GM12878 (cell line): ENCODE results near the gene CA14. TPM values are rescaled to one million over a fixed set of nuclear protein-coding genes. Genes with fewer than 3 reads are reported as not detected.
A peak's percentile ranks its signal among the peaks of the same experiment; 100 is the strongest.

Experiments used
- ATAC-seq: fragments of 200-7000 bp; cut with Tn5 transposase; 3 replicates; pipeline ENCODE4 v1.9.1; 2020; ENCODE audit warnings: mild to moderate bottlenecking, moderate library complexity
- BruUV-seq: library from RNA; stranded (reverse); fragments of 400-500 nt; replicated peaks from 2 replicates; lab custom pipeline; 2021; lab: Mats Ljungman, UMichigan
- CTCF ChIA-PET: fragments of 300-600 bp; sonication (Branson Sonifier 250); formaldehyde crosslinking; extraction: SDS; loops from one replicate; lab custom pipeline; 2021; ENCODE audit warnings: inconsistent platforms; lab: Yijun Ruan, JAX
- POLR2A ChIA-PET: fragments of 350-600 bp; formaldehyde crosslinking; extraction: SDS; loops from one replicate; lab custom pipeline; 2021; ENCODE audit warnings: inconsistent platforms; lab: Charles Lee
- RAD21 ChIA-PET: fragments of 300-600 bp; sonication (Branson Sonifier 250); formaldehyde crosslinking; loops from one replicate; lab custom pipeline; 2023; ENCODE audit warnings: antibody characterized with exemption; ENCODE audit not compliant: unreplicated experiment; lab: Charles Lee
- SMC1A ChIA-PET: fragments of 300-600 bp; sonication (Branson Sonifier 250); formaldehyde crosslinking; loops from one replicate; lab custom pipeline; 2023; ENCODE audit not compliant: unreplicated experiment, uncharacterized antibody; lab: Charles Lee
- DNase-seq: peaks from one replicate; pipeline ENCODE4 v3.0.0-alpha.2; 2011; ENCODE audit warnings: low read depth, low spot score
- FAIRE-seq: peaks from 3 replicates; lab custom pipeline; 2011; peaks lifted over from hg19 to GRCh38; lab: Jason Lieb, UNC
- H2AFZ ChIP-seq: 2 replicates; pipeline ENCODE4 v1.6.0; 2011; ENCODE audit warnings: low read depth, low read length, control low read depth; ENCODE audit not compliant: control insufficient read depth
- H3K27ac ChIP-seq: 2 replicates; pipeline ENCODE4 v1.5.1; 2011; ENCODE audit warnings: control low read depth; ENCODE audit not compliant: control insufficient read depth, insufficient read depth
- H3K27me3 ChIP-seq, 2 experiments: replicated peaks in 1 of 2; 2 replicates each; pipeline versions ENCODE4 v1.6.0 to v1.6.1; 2011; ENCODE audit warnings: low read length in 1 of 2; ENCODE audit not compliant: control insufficient read depth in 2 of 2, insufficient read depth in 2 of 2
- H3K36me3 ChIP-seq, 2 experiments: 2 replicates each; pipeline ENCODE4 v1.5.1; 2011; ENCODE audit warnings: low read length in 1 of 2; ENCODE audit not compliant: control insufficient read depth in 2 of 2, insufficient read depth in 2 of 2
- H3K4me1 ChIP-seq: 2 replicates; pipeline ENCODE4 v1.6.1; 2011; ENCODE audit warnings: mild to moderate bottlenecking, low read length, moderate library complexity, mixed read lengths; ENCODE audit not compliant: control insufficient read depth, insufficient read depth
- H3K4me2 ChIP-seq: 2 replicates; pipeline ENCODE4 v1.6.0; 2011; ENCODE audit warnings: control low read depth; ENCODE audit not compliant: control insufficient read depth, insufficient read depth
- H3K4me3 ChIP-seq: fragments of 200-600 bp; sonication (generic); 2 replicates; pipeline ENCODE4 v1.5.1; 2016
- H3K79me2 ChIP-seq: 2 replicates; pipeline ENCODE4 v1.6.0; 2011; ENCODE audit warnings: low read length; ENCODE audit not compliant: control insufficient read depth, insufficient read depth
- H3K9ac ChIP-seq: 2 replicates; pipeline ENCODE4 v1.8.0; 2011; ENCODE audit warnings: low read length, control low read depth, mixed read lengths; ENCODE audit not compliant: control insufficient read depth, insufficient read depth
- H3K9me3 ChIP-seq: replicated peaks from 3 replicates; pipeline ENCODE4 v1.5.1; 2011; ENCODE audit warnings: mild to moderate bottlenecking, low read length; ENCODE audit not compliant: control insufficient read depth, insufficient read depth
- H4K20me1 ChIP-seq: 2 replicates; pipeline ENCODE4 v1.6.0; 2011; ENCODE audit not compliant: control insufficient read depth, insufficient read depth
- BMI1 ChIP-seq: fragments of 450-650 bp; IDR thresholded peaks from 2 replicates; pipeline ENCODE4 v1.6.1; 2016; ENCODE audit warnings: mild to moderate bottlenecking, moderate library complexity, borderline replicate concordance
- MLLT1 ChIP-seq: fragments of 450-650 bp; IDR thresholded peaks from 2 replicates; pipeline ENCODE4 v1.6.1; 2016; ENCODE audit warnings: mild to moderate bottlenecking
- NFYB ChIP-seq: IDR thresholded peaks from 2 replicates; pipeline ENCODE4 v1.6.1; 2011; ENCODE audit warnings: low read depth, mild to moderate bottlenecking, low read length, improper control_type of control experiment, moderate library complexity; ENCODE audit not compliant: insufficient read depth
- PRDM15 ChIP-seq: fragments of 450-650 bp; formaldehyde crosslinking; IDR thresholded peaks from 2 replicates; pipeline ENCODE4 v1.4.0; 2020; ENCODE audit warnings: mild to moderate bottlenecking, moderate library complexity
- ZNF207 ChIP-seq: fragments of 450-650 bp; IDR thresholded peaks from 2 replicates; pipeline ENCODE4 v1.6.1; 2014; ENCODE audit warnings: antibody characterized with exemption, mild to moderate bottlenecking, borderline replicate concordance
- WGBS: methylation state at CpG from one replicate; pipeline ENCODE4 v1.1.6; 2016; ENCODE audit warnings: low lambda C conversion rate; ENCODE audit not compliant: insufficient replicate concordance, insufficient coverage; ENCODE audit errors: missing lambda C conversion rate; 5-methylcytosine and 5-hydroxymethylcytosine counted together
- in situ Hi-C: fragments of 300-500 bp; cut with MboI; formaldehyde crosslinking; loops from 9 replicates; pipeline ENCODE4 v1.14.3; 2018; ENCODE audit warnings: mixed read lengths
- intact Hi-C: fragments of 100-400 bp; cut with micrococcal nuclease; formaldehyde crosslinking; loops from one replicate; pipeline ENCODE4 v1.14.2; 2022; ENCODE audit not compliant: unreplicated experiment
- polyA plus RNA-seq, 11 experiments: library from polyadenylated mRNA; depleted of rRNA in 4 of 11; unstranded in 6 of 11; stranded (reverse) in 5 of 11; fragments of >200 nt; fragmentation: Nextera tagmentation in 4 of 11; fragmentation: Illumina TruSeq in 1 of 11; extraction: Ambion mirVana in 4 of 11; extraction: Trizol in 1 of 11; gene quantifications; 1 replicate in 1 of 11; 2 replicates in 10 of 11; pipeline versions ENCODE4 v1.2.1 to v1.2.3, GENCODE V29; 2011 to 2016; ENCODE audit warnings: inconsistent platforms in 2 of 11, missing spikeins in 2 of 11, low read depth in 1 of 11
- total RNA-seq, 4 experiments: library from RNA; depleted of rRNA in 3 of 4; stranded (reverse); fragments of >200 nt in 3 of 4; fragmentation: Illumina TruSeq in 1 of 4; extraction: Trizol in 1 of 4; gene quantifications; 2 replicates each; pipeline versions ENCODE4 v1.2.1 to v1.2.3, GENCODE V29; 2013 to 2021

Gene CA14
- total and polyA plus RNA-seq, 10 of the 15 experiments (the other 5 are each of a cell fraction or from before 2014, with no cell fraction given), result 0.11 to 0.35 (median 0.29) TPM; not detected in 6

- FAIRE-seq, result no peak
- Histone ChIP-seq H4K20me1 (no peaks in the 10 kb centered on the region), H3K27me3 (no peaks in the 10 kb centered on the region; a peak in 2 of 4 replicates), H3K4me1 (peaks cover 5% of the 10 kb centered on the region; the same call in 1 of the 2 replicates), H3K4me2 (no peak overlapping the region; the same call in 1 of the 2 replicates), H3K4me3 (0 out of 2 replicates have a peak overlapping the region, but pooled peaks have one; percentile 9), H3K79me2 (no peaks in the 10 kb centered on the region), H3K9ac (no peak overlapping the region), H3K9me3 (no peaks in the 10 kb centered on the region), H2AFZ (no peak overlapping the region), H3K36me3 (no peaks in the 10 kb centered on the region), H3K27ac (no peak overlapping the region)
- intact Hi-C loops (loop anchor here (1.0 to 10.0 kb wide), 6 partner anchors 12 to 739 kb away; partner anchors contain the start of gene FALEC), in situ Hi-C loops (loop anchor here (5.0 kb wide), 1 partner anchor 741 kb away; no protein-coding TSS in a partner anchor)
- ChIA-PET RAD21 (interaction anchor here (0.8 to 2.7 kb wide), 13 partner anchors 17 to 739 kb away, joined by 3 to 18 read pairs (median 5); partner anchors contain the start of genes C1orf54 and RPRD2), SMC1A (interaction anchor here (0.6 to 3.2 kb wide), 19 partner anchors 13 to 364 kb away, joined by 3 to 18 read pairs (median 5); partner anchors contain the start of genes APH1A and C1orf54), CTCF (interaction anchor here (0.7 to 7.5 kb wide), 41 partner anchors 9 to 740 kb away, joined by 3 to 98 read pairs (median 4); partner anchors contain the start of genes ANXA9, APH1A, C1orf54 and CIART), POLR2A (interaction anchor here (0.9 to 1.3 kb wide), 4 partner anchors 13 to 271 kb away, joined by 3 to 8 read pairs (median 3); partner anchors contain the start of gene APH1A)
- WGBS, result 31% methylated on average over 1 of the region's 1 CpG
- no peak for TF ChIP-seq MLLT1
- TF ChIP-seq PRDM15 (CRISPR knock-in tag), result no peak
- no peak for TF ChIP-seq BMI1
- TF ChIP-seq ZNF207, result no peak
- TF ChIP-seq NFYB, result no peak
- no peak for DNase-seq
- peak; percentile 4; the same call in 1 of the 3 replicates for ATAC-seq
- no TSS peak for BruUV-seq
Measured at GRCh38 chr1:150256198-150256553, 1.4 kb upstream of the CA14 start.
